T-helper 22 cell (primary cell): ENCODE data around the gene POFUT1.

Experiments used
- DNase-seq: peaks from one replicate; pipeline ENCODE4 v3.0.0-alpha.2; 2020; ENCODE audit warnings: low read depth

POFUT1 gene

DNA sequence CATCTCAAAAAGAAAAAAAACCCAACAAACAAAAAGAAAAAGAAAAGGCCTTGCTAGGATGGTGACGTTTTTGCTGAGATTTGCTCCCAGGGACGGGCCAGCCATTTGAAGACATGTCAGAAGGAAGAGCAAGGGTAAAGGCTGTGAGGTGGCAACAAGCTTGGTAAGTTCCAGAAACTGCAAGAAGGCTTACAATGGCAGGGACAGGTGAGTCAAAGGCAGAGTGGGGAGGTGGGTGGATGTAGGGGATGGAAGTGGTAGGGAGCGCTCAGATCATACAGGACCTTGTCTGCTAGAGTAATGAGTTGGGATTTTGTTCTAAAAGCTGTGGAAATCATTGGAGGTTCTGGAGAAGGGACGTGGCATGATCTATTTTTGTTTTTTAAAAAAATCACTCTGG, 74.0 kb downstream of the POFUT1 start:
- DNase-seq = no peak

DNA sequence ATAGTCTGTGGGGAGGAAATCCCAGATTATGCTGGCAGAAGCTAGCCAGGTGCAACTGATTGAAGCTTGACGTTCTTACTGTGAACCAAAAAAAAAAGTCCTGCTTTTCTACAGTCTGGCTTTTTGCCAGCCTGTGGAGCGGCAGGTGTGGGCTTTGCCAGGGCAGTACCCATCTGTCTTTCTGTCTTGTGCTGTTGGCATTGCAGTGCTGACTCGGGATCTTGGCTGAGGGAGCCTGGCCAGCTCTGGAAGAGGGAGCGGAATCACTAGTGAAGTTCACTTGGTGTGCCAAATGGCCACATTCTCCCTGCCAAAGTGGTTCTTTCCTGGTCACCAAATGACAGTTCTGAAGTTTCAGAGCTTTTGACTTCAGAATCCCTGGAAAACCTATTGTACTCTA, 74.8 kb downstream of the POFUT1 start:
- DNase-seq = no peak

- DNase-seq = no peak
These were observed 77.5 kb downstream of the POFUT1 start for GRCh38 chr20:32285082-32285620.

- DNase-seq = peak; percentile 19
These were observed 78.1 kb downstream of the POFUT1 start for GRCh38 chr20:32285621-32286371.

- no peak for DNase-seq
These were observed 79.6 kb downstream of the POFUT1 start for GRCh38 chr20:32287231-32287638.
